Loucy (cell line): ENCODE data around the gene C1orf174.

Experiments used
- EZH2phosphoT487 ChIP-seq: fragments of 200-600 bp; IDR thresholded peaks from 2 replicates; pipeline ENCODE4 v1.6.1; 2018; ENCODE audit warnings: antibody characterized with exemption, mild to moderate bottlenecking, moderate library complexity, borderline replicate concordance
- TF ChIP-seq, protein P1 (sequence below): fragments of 200-600 bp; sonication (generic); conservative IDR thresholded peaks from 2 replicates; pipeline ENCODE4 v1.5.1; 2014; ENCODE audit warnings: mild to moderate bottlenecking, antibody characterized with exemption, low read length

DNA sequence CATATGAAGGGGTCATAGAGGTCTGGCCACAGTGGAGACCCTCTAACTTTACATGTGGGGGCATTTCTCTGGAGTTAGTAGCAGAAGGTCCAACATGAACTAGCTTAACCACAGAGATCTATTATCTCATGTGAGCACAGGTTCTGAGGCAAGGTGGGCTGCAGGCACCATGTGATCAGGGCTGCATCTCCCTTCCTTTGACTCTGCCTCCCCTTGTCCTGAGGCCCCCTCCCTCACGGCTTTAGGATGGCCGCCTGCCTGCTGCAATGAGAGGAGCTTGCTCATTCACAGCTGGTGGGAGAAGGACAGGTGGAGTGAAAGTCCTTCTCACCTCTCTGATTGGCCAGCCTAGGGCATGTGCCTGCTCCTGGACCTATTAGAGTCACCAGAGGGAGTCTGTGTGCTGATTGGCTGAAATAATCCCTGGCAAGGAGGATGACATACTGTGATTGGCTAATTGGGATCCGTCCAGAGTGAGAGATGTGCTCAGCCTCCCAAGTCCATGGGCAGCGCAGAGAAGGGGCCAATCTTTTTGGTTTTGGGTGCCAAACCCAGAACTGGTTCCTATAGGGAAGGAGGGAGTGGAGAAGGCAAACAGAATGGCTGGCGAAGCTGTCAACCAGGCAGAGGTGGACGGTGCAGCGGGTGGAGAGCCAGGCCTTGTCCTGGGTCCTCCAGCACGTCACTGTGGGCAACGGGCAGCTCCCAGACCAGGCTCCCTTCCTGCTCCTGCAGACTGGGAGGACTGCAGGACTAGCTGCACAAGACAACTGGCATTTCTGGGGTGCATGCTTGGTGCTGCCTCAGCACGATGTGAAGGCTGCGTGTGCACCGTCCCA is 39.4 kb upstream of the C1orf174 start:
- TF ChIP-seq, protein P1, sequence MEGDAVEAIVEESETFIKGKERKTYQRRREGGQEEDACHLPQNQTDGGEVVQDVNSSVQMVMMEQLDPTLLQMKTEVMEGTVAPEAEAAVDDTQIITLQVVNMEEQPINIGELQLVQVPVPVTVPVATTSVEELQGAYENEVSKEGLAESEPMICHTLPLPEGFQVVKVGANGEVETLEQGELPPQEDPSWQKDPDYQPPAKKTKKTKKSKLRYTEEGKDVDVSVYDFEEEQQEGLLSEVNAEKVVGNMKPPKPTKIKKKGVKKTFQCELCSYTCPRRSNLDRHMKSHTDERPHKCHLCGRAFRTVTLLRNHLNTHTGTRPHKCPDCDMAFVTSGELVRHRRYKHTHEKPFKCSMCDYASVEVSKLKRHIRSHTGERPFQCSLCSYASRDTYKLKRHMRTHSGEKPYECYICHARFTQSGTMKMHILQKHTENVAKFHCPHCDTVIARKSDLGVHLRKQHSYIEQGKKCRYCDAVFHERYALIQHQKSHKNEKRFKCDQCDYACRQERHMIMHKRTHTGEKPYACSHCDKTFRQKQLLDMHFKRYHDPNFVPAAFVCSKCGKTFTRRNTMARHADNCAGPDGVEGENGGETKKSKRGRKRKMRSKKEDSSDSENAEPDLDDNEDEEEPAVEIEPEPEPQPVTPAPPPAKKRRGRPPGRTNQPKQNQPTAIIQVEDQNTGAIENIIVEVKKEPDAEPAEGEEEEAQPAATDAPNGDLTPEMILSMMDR = no peak
- TF ChIP-seq EZH2phosphoT487 = no peak
